Natural killer cell (primary cell): Measurements from ENCODE around the gene SYNPO. TPM values are rescaled to one million over a fixed set of nuclear protein-coding genes. Genes with fewer than 3 reads are reported as not detected.

Experiments used
- ATAC-seq, 3 donors: fragments of 150-1000 bp in 2 of 3; fragments of 200-7000 bp in 1 of 3; cut with Tn5 transposase; 1 replicate in 1 of 3; 2 replicates in 2 of 3; pipeline ENCODE4 v1.10.0; 2021; ENCODE audit warnings: mild to moderate bottlenecking in 2 of 3, moderate library complexity in 2 of 3
- DNase-seq, 2 donors: peaks; one replicate each; pipeline versions ENCODE4 v3.0.0 to v3.0.0-alpha.2; 2013 to 2021; ENCODE audit warnings: mixed read lengths in 1 of 2
- H3K27ac ChIP-seq: one replicate; pipeline ENCODE4 v1.5.1; 2013; ENCODE audit warnings: mild to moderate bottlenecking, low read length
- H3K27me3 ChIP-seq: one replicate; pipeline ENCODE4 v1.6.1; 2013; ENCODE audit warnings: low read length; ENCODE audit not compliant: control insufficient read depth, insufficient read depth
- H3K36me3 ChIP-seq: one replicate; pipeline ENCODE4 v1.6.1; 2013; ENCODE audit warnings: low read length; ENCODE audit not compliant: control insufficient read depth, insufficient read depth
- H3K4me1 ChIP-seq: one replicate; pipeline ENCODE4 v1.6.1; 2013; ENCODE audit warnings: low read length; ENCODE audit not compliant: control insufficient read depth, insufficient read depth
- H3K4me3 ChIP-seq: one replicate; pipeline ENCODE4 v1.5.1; 2013; ENCODE audit warnings: low read length
- H3K9me3 ChIP-seq: one replicate; pipeline ENCODE4 v1.6.1; 2013; ENCODE audit warnings: low read length; ENCODE audit not compliant: control insufficient read depth, insufficient read depth
- H3K27ac Mint-ChIP-seq, 2 donors: one replicate each; pipeline ENCODE4 v1.8.0; 2022; ENCODE audit warnings: mild to moderate bottlenecking in 2 of 2, mixed read lengths in 2 of 2, moderate library complexity in 1 of 2
- H3K27me3 Mint-ChIP-seq, 2 donors: one replicate each; pipeline ENCODE4 v1.8.0; 2022; ENCODE audit warnings: low read depth in 2 of 2, mixed read lengths in 2 of 2
- H3K36me3 Mint-ChIP-seq: one replicate; pipeline ENCODE4 v1.8.0; 2022; ENCODE audit warnings: mixed read lengths
- H3K4me1 Mint-ChIP-seq, 2 donors: one replicate each; pipeline ENCODE4 v1.8.0; 2022; ENCODE audit warnings: mixed read lengths in 2 of 2
- H3K4me3 Mint-ChIP-seq: one replicate; pipeline ENCODE4 v1.8.0; 2022; ENCODE audit warnings: mild to moderate bottlenecking, moderate library complexity, mixed read lengths
- H3K9me3 Mint-ChIP-seq, 2 donors: one replicate each; pipeline ENCODE4 v1.8.0; 2022; ENCODE audit warnings: mixed read lengths in 2 of 2
- CTCF ChIP-seq: fragments of 200-600 bp; IDR thresholded peaks from one replicate; pipeline ENCODE4 v1.8.0; 2022; ENCODE audit warnings: antibody characterized with exemption
- WGBS: methylation state at CpG from one replicate; pipeline ENCODE4 v1.1.7; 2013; ENCODE audit warnings: missing lambda C conversion rate; ENCODE audit not compliant: insufficient coverage; 5-methylcytosine and 5-hydroxymethylcytosine counted together
- intact Hi-C: fragments of 100-400 bp; cut with micrococcal nuclease; formaldehyde crosslinking; loops from one replicate; pipeline ENCODE4 v1.14.2; 2022
- total RNA-seq, 4 donors: library from RNA; stranded (reverse); fragments of 120-200 nt in 1 of 4; gene quantifications; one replicate each; pipeline versions ENCODE4 v1.2.3 to v1.2.4, GENCODE V29; 2013 to 2022

Gene SYNPO
- total RNA-seq, 3 donors from 2014 or later (not counting 1 experiment from before 2014, with no cell fraction given) = 0.16 to 0.48 TPM; not detected in 1

- Mint-ChIP-seq H3K27me3 (peaks cover 0 to 6% of the 10 kb centered on the region in 2 donors), H3K27ac (no peak overlapping the region), H3K4me1 (peaks cover 0 to 7% of the 10 kb centered on the region in 2 donors), H3K36me3 (no peaks in the 10 kb centered on the region), H3K4me3 (no peak overlapping the region), H3K9me3 (no peaks in the 10 kb centered on the region)
- DNase-seq (no peak), ATAC-seq (no peak)
- intact Hi-C loops = no loop called here
- Histone ChIP-seq H3K27ac (no peak overlapping the region), H3K9me3 (no peaks in the 10 kb centered on the region), H3K4me3 (no peak overlapping the region), H3K4me1 (peaks cover 5% of the 10 kb centered on the region), H3K27me3 (no peaks in the 10 kb centered on the region), H3K36me3 (no peaks in the 10 kb centered on the region)
- WGBS = 90% methylated on average over 10 of the region's 10 CpGs
- no peak for TF ChIP-seq CTCF
These were observed 21.5 kb downstream of the SYNPO start for GRCh38 chr5:150661821-150662596.

GRCh38 chr5:150662731-150663516 lies 22.5 kb downstream of the SYNPO start:
- no peaks in the 10 kb centered on the region for H3K4me1 ChIP-seq
- H3K4me3 ChIP-seq = no peak overlapping the region
- Mint-ChIP-seq H3K9me3 (no peaks in the 10 kb centered on the region), H3K27me3 (peaks cover 0 to 6% of the 10 kb centered on the region in 2 donors), H3K36me3 (no peaks in the 10 kb centered on the region), H3K27ac (no peak overlapping the region), H3K4me3 (no peak overlapping the region), H3K4me1 (no peaks in the 10 kb centered on the region)
- no peak overlapping the region for H3K27ac ChIP-seq
- ATAC-seq (no peak), DNase-seq (no peak)
- intact Hi-C loops = no loop called here
- no peaks in the 10 kb centered on the region for H3K36me3 ChIP-seq
- TF ChIP-seq CTCF = no peak
- no peaks in the 10 kb centered on the region for H3K27me3 ChIP-seq
- 86% methylated on average over 3 of the region's 4 CpGs for WGBS
- H3K9me3 ChIP-seq = no peaks in the 10 kb centered on the region

GRCh38 chr5:150663936-150664335 lies 23.5 kb downstream of the SYNPO start:
- Mint-ChIP-seq H3K9me3 (no peaks in the 10 kb centered on the region), H3K4me3 (no peak overlapping the region), H3K27ac (no peak overlapping the region), H3K27me3 (peaks cover 0 to 6% of the 10 kb centered on the region in 2 donors), H3K4me1 (no peaks in the 10 kb centered on the region), H3K36me3 (no peaks in the 10 kb centered on the region)
- 88% methylated on average over 3 of the region's 3 CpGs for WGBS
- no peak for TF ChIP-seq CTCF
- no peak for ATAC-seq
- H3K27me3 ChIP-seq = no peaks in the 10 kb centered on the region
- intact Hi-C loops = no loop called here
- no peaks in the 10 kb centered on the region for H3K9me3 ChIP-seq
- H3K4me3 ChIP-seq = no peak overlapping the region
- no peaks in the 10 kb centered on the region for H3K4me1 ChIP-seq
- no peaks in the 10 kb centered on the region for H3K36me3 ChIP-seq
- DNase-seq = no peak
- no peak overlapping the region for H3K27ac ChIP-seq
